ENCODE results near the gene DNAAF1.

Gene DNAAF1

DNA sequence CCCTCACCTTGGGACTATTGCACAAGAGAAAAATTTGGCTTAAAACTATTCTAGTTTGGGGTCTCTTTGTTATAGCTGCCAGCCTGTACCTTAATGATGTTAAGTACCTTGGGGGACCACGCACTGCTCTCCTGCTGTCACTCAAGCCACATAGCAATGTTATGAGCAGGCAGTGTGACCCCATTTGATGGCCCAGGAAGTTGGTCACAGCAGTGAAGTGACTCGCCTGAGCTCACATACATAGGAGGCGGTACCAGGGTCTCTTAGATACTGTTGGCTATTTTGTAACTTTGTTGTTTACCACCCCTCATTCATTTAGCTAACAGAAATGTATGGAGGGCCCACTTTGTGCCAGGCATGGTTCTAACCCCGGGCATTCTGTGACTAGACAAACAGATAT, 78.3 kb downstream of the DNAAF1 start:
- DNase-seq, result no peak
- no peaks in the 10 kb centered on the region for H3K9me3 ChIP-seq
- no peak overlapping the region for H3K4me3 ChIP-seq (ENCODE audit: low read depth, low read length)
- peaks cover 12% of the 10 kb centered on the region for H3K4me1 ChIP-seq
- no peaks in the 10 kb centered on the region for H3K36me3 ChIP-seq
- H3K27me3 ChIP-seq, result no peaks in the 10 kb centered on the region
- TF ChIP-seq, protein P1, sequence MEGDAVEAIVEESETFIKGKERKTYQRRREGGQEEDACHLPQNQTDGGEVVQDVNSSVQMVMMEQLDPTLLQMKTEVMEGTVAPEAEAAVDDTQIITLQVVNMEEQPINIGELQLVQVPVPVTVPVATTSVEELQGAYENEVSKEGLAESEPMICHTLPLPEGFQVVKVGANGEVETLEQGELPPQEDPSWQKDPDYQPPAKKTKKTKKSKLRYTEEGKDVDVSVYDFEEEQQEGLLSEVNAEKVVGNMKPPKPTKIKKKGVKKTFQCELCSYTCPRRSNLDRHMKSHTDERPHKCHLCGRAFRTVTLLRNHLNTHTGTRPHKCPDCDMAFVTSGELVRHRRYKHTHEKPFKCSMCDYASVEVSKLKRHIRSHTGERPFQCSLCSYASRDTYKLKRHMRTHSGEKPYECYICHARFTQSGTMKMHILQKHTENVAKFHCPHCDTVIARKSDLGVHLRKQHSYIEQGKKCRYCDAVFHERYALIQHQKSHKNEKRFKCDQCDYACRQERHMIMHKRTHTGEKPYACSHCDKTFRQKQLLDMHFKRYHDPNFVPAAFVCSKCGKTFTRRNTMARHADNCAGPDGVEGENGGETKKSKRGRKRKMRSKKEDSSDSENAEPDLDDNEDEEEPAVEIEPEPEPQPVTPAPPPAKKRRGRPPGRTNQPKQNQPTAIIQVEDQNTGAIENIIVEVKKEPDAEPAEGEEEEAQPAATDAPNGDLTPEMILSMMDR (IDR thresholded peaks at IDR 0.05; ENCODE audit: low read depth, low read length), result no peak

DNA sequence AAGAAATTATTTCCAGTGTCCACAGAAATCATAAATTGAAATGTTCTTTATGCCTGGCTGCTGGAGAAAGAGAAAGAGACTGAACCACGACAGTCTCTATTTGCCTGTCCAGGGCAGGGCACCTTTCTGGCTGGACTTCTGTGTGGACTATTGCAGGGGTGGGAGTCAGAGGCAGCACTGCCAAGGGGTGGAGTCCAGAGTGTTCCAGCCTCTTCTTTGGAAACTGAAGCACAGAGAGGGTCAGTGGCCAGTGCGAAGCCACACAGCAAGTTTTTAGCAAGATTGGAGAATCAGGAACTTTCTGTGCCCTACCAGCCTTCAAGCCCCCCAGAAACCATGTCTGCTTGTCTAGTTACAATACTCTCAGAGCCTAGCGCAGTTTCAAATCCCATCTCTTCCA, 79.4 kb downstream of the DNAAF1 start:
- no peak for DNase-seq
- peaks cover 11% of the 10 kb centered on the region for H3K4me1 ChIP-seq
- TF ChIP-seq, protein P1 (IDR thresholded peaks at IDR 0.05; ENCODE audit: low read depth, low read length), result no peak
- no peaks in the 10 kb centered on the region for H3K36me3 ChIP-seq
- no peaks in the 10 kb centered on the region for H3K27me3 ChIP-seq
- H3K9me3 ChIP-seq, result no peaks in the 10 kb centered on the region
- H3K4me3 ChIP-seq (ENCODE audit: low read depth, low read length), result no peak overlapping the region

DNA sequence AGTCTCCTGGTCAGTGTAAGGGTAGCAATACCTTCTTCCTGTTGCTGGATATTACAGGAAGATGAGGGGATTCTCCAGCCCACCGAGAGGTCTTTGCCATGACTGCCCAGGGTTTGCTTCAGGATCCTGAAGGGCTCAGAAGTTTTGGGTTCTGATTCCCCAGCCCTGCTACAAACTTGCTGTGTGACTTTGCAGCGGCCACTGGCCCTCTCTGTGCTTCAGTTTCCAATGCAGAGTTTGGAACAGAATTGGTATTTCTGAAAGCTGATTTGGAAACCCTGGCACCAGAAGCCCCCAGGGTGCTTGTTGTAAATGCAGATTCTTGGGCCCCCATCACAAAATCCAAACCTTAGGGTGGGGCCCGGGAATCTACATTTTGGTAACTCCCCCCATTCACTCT, 80.0 kb downstream of the DNAAF1 start:
- Histone ChIP-seq H3K4me3 (ENCODE audit: low read depth, low read length) (no peak overlapping the region), H3K9me3 (no peaks in the 10 kb centered on the region), H3K27me3 (no peaks in the 10 kb centered on the region), H3K36me3 (no peaks in the 10 kb centered on the region), H3K4me1 (peaks cover 11% of the 10 kb centered on the region)
- no peak for DNase-seq
- TF ChIP-seq, protein P1 (IDR thresholded peaks at IDR 0.05; ENCODE audit: low read depth, low read length), result no peak

DNA sequence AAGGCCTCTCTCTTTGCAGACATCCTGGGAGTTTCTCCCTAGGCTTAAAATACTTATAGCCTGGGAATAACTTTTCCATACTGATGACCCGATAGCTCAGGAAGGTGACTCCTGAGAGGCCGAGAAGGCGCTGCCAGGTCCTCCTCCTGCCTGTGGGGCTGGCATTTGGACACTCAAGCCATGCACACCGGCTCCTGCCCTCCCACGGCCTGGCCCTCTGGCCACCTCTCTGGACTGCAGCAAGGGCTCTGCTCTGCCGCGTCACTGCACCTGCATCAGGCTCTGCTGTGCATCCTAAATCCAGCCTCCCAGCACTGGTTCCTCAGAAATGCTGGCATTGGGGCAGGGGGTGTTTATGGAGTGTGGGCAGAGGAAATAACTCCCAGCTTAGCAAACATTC, 80.5 kb downstream of the DNAAF1 start:
- H3K4me1 ChIP-seq, result peaks cover 11% of the 10 kb centered on the region
- DNase-seq, result no peak
- no peaks in the 10 kb centered on the region for H3K27me3 ChIP-seq
- TF ChIP-seq, protein P1 (IDR thresholded peaks at IDR 0.05; ENCODE audit: low read depth, low read length), result no peak
- H3K4me3 ChIP-seq (ENCODE audit: low read depth, low read length), result no peak overlapping the region
- no peaks in the 10 kb centered on the region for H3K36me3 ChIP-seq
- no peaks in the 10 kb centered on the region for H3K9me3 ChIP-seq

DNA sequence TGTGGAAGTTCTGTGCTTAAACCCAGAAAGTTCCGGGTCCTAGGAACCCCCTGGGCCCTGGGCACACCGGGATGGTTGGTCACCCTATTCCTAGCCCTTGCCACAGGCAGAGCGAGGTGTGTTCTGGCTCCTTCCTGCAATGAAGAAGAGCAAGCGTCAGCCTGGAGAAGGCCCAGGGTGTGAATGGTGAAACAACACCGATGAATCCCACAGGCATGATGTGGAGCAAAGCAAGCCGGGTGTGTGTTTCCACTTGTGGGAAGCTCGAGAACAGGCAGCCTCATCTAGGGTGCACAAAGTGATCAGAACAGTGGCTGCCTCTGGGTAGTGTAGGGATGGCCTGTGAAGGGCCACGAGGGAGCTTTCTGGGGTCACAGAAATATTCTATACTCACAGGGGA, 80.9 kb downstream of the DNAAF1 start:
- Histone ChIP-seq H3K27me3 (no peaks in the 10 kb centered on the region), H3K36me3 (no peaks in the 10 kb centered on the region), H3K9me3 (no peaks in the 10 kb centered on the region), H3K4me1 (peaks cover 11% of the 10 kb centered on the region), H3K4me3 (ENCODE audit: low read depth, low read length) (no peak overlapping the region)
- no peak for DNase-seq
- TF ChIP-seq, protein P1 (IDR thresholded peaks at IDR 0.05; ENCODE audit: low read depth, low read length), result no peak
